ENCODE results near the gene VTI1A. TPM values are rescaled to one million over a fixed set of nuclear protein-coding genes. Genes with fewer than 3 reads are reported as not detected.

VTI1A gene
- total and polyA plus RNA-seq, 2 of the 8 experiments (the other 6 are each of a cell fraction or from before 2014, with no cell fraction given) = 6.0 to 20.0 TPM

DNA sequence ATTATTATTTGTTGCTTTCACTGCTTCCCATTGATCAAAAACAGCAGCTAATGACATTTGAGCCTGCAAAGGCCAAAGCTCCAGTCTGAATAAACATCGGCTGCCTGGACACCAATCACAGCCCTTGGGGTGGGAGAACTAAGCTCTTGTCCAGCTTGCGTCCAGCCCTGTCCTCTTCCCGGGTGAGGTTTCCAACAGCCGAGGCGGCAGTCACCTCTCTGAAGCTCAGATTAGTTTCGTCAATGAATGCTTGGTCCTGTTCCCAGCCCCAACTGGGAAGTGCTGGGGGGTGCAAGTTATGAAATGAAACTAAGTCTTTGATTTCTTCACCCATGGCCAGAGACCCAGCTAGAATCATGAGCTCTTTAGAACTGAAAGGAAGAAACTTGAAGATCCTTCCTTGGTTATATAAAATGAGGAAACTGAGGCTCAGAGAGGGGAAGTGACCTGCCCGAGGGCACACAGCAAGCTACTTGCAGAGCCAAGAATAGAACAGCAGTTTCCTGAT, 389.0 kb downstream of the VTI1A start (continued):
- no peak for TF ChIP-seq CBX8 (IDR thresholded peaks at IDR 0.05; ENCODE audit: borderline replicate concordance, low read depth, low read length)
- no peak for TF ChIP-seq SIN3A (conservative IDR thresholded peaks at IDR 0.05 in 1 of 2, IDR thresholded peaks at IDR 0.05 in 1 of 2; ENCODE audit: low read depth in 1 of 2, low read length in 2 of 2)
- TF ChIP-seq, protein P1, sequence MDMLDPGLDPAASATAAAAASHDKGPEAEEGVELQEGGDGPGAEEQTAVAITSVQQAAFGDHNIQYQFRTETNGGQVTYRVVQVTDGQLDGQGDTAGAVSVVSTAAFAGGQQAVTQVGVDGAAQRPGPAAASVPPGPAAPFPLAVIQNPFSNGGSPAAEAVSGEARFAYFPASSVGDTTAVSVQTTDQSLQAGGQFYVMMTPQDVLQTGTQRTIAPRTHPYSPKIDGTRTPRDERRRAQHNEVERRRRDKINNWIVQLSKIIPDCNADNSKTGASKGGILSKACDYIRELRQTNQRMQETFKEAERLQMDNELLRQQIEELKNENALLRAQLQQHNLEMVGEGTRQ (IDR thresholded peaks at IDR 0.05; ENCODE audit: low read length) = no peak
- TF ChIP-seq CBX5 (IDR thresholded peaks at IDR 0.05; ENCODE audit: low read depth, low read length) = no peak
